ENCODE measurements around the gene YY1.
"Not testable (repeated sequence)": the region's sequence is repeated elsewhere in the genome, so short reads cannot be mapped to it uniquely, and the experiment has no call there.

YY1 gene

DNA sequence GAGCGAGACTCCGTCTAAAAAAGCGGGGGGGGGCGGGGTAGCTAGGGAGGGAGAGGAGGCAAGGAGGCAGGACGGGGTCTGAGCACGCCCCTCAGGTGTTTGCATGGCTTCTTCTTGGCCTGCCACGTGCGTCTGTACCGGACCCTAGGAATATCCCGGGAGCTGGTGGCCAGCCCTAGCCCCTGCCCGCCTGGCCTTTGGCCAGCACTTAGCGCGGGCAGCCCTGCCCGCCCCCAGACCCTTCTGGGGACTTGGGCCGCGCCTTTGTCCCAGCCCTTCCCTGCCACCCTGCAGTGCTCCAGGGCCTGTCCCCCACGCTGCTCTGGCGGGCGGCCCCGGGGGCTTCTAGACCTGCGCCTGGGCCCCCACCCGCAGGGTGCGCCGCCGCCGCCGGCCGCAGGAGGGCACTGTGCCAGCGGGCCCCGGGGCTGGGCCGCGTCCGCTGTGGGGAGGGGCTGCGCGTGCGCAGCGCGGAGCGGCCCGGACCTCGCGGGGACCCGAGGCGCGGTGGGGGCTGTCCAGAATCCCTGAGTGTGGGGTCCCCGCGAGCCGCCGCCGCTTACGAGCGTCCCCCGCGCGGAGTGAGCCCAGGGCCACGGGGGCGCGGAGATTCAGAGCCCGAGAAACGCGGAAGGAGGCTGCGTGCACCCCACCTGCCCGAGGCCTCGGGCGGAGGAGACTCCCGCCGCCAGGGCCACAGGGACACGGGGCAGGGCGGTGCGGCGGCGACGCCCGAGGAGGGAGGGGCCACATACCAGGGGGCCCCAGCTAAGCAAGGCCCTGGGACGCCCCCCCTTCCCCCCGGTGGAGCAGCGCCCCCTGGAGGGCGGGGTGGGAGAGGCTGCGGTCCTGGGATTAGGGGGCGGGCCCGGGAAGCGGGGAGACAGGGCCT, 46.3 kb downstream of the YY1 start:
- peak; percentile 93 for DNase-seq

DNA sequence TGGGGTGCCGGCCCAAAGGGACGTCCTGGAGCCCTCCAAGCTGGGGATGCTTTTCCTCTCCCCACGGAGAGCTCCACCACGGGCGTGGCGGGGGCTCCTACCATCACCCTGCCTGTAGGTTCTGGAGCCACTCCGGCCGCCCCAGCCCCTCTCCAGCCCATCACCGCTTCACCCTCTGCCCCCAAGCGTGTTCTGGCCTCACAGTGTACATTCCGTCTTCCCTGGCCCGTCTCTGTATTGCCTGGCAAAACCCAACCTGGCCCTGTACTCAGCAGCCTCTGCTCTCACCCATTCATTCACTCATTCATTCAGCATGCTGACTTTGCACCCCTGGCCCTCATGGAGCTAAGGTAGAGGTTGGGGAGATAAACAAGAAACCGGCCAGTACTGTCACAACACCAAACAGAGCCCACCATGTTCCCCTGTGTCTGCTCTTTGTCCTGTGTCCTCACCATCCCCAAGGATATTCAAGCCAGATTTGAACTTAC, 47.0 kb downstream of the YY1 start:
- no peak for DNase-seq

DNA sequence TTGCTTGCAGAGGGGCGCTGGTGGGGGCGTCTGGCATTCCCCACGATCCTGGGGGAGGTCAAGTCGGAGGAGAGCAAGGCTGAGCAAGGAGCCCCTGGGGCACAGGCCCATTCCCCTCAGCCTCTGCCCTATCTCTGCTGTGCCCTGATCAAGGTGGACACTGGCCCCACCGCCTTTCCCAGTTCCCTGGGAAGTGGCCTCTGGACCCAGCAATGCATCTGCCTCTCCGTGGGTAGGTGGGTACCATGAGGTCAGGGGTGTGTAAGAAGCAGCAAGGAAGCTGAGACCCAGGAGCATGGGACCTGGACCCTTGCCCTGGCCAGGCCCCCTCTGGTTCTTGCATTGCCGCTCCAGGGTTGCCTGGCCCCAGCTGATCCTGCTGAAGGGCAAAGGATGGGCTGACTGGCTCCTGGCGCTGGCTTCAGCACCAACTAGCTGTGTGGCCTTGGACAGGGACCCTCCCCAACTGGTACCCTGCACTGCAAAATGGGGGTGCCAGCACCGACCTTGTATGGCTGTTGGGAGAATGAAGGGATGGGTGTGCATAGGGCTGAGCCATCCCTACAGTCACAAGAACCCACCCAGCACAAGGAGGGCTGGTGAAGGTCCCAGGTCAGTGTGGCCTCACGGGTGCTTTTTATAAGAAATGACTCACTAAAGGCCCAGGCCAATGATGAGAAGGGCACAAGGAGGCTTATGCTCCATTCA, 47.7 kb downstream of the YY1 start:
- DNase-seq, result no peak

DNA sequence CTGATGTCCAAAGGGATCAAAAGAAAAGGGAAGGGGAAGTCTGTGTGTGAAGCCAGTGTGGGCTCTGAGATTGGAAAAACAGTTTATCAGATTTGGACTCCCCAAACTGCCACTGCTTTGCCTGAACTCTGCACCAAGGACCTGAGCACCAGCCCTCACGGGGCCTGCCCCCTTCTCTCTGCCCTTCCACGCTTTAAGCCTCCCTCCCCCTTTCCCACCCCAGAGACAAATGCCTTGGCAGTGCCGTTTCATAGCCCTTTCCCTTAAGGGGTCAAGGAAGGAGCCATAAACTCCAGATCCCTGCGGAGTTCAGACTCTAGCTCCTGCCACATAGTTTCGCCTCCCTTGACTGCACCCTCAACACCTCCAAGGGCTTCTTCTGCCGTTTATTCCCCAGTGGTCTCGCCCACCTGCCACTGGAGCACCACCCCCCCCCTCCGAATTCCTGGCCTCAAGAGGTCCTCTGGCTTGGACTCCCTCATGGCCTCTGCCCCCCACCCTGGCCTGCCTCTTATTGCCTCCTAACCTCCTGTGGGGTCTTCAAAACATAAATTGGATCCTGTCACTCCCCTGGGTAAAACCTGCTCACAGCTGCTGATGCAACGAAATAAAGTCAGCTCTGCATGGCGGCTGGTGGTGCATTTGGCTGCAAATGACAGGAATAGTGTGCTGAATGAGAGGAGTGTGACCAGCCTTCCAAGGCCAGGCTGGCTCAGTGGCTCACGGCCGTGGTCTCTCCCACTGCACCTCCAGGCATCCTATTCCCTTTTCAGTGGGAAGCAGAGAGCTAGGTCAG, 48.5 kb downstream of the YY1 start:
- no peak for DNase-seq

DNA sequence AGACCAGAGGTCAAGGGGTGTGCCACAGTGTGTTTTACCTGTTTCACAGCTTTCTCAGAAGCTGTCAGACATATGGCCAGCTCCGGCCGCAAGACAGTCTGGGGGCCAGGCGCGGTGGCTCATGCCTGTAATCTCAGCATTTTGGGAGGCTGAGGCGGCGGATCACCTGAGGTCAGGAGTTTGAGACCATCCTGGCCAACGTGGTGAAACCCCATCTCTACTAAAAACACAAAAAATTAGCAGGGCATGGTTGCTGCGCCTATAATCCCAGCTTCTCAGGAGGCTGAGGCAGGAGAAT, 49.0 kb downstream of the YY1 start:
- not testable (repeated sequence) for DNase-seq

DNA sequence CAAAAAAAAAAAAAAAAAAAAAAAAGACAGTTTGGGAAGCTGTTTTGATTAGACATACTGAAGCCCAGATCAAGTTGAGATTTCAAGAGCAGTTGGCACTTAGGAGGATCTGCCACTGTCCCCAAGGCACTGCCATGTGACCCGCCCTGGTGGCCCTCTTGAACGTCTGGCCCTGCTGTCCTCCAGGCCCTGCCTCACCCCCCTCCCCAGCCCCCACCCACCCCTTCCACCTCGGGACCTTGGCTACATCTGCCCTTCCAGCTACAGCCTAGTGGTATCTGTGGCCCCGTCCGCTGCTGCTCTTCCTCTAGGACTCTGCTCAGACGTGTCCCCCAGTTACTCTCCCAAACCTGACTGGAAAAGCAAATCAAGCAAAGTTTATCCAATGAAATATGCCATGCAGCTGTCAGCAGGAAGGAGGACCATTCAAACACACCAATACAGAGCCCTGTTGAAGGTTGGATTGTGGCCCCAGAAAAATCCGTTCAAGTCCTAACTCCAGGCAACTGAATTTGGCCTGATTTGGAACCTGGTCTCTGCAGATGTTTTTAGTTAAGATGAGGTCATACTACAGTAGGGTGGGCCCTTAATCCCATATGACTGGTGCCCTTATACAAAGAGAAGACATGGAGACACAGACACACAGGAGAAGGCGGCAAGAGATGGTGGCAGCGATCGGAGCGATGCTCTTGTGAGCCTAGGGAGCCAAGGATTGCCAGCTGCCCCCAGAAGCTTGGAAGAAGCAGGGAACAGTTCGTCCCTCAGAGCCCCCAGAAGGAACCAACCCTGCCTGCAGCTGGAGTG, 49.6 kb downstream of the YY1 start:
- no peak for DNase-seq

DNA sequence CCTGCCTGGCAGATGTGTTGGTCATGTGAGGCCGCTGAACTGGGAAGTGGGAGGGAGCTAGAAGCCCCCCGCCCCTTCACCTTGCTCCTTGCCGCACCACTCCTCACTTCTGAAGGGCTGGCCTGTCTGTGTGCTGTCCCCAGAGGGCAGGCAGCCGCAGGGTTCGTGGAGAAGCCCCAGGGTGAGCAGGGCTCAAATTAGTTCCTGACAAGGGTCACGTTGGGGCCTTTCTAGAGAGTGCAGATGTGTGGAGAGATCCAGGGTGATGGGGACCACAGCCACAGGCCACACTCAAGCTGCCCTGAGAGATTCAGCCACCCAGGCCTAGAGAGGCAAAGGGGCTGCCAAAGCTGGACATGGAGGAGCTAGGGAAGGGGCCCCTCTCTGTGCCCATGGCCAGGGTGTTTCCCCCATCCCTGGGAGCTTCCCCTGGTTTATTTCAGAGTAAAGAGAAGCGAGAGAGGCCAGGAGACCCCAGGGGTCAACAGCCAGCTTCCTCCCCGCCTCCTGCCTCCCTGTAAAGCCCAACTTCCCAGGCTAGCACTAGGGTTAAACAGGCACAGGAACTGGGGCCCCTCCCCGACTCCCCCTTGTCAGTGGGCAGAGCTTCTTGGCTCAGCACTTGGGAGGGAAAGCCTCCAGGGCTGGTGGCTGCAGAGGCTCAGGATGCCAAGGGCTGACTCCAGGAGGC, 51.1 kb downstream of the YY1 start:
- DNase-seq, result no peak

DNA sequence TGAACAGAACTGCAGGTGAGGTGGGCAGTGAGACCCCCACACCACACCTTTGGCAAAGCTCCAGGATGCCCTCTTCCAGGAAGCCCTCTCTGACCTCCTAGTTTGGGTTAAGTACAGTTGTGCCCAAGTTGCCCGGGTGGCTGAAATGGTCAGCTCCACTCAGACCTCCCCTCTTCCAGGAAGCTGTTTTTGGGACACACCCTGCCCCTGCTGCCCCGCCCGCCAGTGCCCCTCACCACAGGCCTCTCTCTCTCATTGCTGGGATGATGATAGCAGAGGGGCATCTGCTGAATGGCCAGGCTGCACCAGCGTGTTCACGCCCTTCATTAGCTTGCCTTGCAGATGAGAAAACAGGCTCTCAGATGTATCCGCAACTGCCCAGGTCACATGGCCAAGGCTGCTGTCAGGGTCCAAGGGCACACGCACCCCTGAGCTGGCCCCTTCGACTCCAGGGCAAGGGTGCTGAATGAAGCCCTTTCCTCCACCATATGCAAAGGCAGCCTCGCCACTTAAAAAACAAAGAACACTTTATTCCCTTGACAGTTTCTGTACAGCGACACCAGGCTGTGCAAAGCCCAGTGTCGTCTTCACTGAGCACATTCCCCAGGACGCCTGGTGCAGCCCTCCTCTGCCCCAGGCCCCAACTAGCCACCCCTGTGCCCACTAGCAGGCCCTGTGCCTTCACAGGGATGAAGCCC, 51.8 kb downstream of the YY1 start:
- no peak for DNase-seq

DNA sequence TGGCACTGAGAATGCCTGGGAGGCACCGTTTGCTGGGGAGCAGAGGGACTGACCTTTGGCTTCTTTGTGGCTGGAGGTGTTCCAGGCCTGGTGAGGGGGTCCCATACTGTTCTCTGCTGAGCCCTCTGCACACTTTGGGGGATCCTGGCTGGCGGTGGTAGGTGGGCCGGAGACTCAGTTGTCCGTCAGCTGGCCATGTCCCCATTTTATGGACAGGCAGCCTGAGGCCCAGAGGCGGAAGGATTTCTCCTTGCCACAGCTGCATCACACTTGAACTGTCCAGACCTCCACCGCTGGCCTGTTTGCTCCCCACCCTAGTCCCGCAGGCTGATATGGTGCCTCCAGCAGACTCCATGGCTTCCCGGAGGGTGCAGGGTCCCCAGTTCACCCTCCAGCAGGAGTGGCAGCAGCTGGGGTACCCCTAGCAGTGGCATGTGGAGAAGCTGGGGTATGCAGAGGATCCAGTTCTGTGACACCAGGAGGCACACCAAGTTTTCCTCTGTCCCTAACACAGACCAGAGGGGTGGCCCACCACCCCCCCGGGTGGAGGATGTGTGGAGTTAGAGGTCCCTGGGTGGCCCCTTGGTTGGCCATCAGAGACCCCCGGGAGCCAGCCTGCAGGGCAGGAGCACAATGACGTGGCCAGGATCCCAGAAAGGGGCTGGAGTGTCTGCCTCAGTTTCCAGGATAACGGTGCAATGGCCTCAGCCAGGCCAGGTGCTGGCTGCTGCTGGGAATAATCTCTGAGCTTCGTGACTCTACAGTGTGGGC, 52.5 kb downstream of the YY1 start:
- DNase-seq, result no peak

DNA sequence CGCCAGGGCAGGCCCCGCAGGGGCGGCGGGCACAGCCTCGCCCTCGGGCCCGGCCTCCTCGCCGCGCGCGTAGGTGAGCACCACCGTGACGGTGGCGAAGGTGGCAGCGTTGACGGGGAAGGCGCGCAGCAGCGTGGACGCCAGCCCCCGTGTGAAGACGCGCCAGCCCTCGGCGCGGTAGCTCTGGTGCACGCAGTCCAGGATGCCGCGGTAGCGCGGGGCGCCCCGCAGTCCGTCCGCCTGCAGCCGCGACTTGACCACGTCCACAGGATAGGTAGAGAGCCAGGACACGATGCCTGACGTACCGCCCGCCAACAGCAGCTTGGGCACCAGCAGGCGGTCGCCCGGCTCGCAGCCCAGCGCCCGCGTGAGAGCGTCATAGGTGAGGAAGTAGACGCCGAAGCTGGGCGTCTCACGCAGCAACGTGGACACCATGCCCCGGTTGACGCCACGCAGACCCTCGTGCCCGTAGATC, 53.4 kb downstream of the YY1 start:
- no peak for DNase-seq

DNA sequence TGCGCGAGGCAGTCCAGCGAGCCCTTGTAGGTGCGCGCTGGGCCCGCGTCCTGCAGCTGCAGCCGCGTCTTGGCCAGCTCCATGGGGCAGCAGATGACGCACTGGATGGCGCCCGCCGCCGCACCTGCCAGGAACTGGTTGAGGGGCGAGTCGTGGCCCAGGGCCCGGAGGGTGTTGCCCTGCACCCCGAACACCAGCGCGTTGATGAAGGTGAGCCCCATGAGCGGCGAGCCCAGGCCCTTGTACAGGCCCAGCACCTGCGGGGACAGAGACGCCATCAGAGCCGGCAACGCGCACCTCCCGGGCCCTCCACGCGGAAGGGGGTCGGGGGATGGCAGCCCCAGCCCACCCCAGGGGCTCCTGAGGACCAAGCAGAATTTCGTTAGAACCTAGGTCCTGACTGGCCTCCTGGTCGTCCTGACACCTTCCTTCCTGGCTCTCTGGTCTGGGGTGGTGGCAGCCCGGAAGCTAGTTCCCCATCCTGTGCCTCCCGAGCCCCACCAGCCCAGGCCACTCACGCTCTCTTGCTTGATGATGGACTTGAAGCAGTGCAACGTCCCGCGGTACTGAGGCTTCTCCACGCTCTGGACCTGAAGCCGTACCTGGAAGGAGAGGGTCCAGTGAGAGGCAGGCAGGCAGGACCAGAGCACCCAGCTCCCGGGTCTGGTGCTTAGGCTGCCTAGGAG, 54.0 kb downstream of the YY1 start:
- DNase-seq, result no peak

DNA sequence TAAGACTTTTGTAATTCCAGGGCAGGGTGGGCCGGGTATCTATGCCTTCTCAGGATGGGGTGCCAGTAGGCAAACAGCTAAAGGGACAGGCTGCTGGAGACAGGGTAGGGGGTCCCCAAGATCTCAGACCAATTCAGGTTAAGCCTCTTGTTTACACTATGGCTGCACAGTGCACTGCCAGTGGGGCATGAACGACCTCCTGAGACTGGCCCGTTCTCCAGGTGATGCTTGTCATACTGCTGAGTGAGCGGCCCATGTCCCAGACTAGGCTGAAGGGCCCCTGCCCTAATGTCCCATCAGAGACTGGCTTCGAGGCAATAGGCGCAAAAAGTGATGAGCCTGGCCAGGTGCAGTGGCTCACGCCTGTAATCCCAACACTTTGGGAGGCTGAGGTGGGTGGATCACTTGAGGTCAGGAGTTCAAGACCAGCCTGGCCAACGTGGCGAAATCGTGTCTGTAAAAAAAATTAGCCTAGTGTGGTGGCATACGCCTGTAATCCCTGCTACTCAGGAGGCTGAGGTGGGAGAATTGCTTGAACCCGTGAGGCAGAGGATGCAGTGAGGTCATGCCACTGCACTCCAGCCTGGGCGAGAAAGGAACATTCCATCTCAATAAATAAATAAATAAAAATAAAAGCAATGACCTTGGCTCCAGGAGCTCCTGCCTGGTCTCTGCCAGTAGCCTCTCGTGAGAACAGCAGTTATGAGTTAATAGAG, 54.7 kb downstream of the YY1 start:
- no peak for DNase-seq

DNA sequence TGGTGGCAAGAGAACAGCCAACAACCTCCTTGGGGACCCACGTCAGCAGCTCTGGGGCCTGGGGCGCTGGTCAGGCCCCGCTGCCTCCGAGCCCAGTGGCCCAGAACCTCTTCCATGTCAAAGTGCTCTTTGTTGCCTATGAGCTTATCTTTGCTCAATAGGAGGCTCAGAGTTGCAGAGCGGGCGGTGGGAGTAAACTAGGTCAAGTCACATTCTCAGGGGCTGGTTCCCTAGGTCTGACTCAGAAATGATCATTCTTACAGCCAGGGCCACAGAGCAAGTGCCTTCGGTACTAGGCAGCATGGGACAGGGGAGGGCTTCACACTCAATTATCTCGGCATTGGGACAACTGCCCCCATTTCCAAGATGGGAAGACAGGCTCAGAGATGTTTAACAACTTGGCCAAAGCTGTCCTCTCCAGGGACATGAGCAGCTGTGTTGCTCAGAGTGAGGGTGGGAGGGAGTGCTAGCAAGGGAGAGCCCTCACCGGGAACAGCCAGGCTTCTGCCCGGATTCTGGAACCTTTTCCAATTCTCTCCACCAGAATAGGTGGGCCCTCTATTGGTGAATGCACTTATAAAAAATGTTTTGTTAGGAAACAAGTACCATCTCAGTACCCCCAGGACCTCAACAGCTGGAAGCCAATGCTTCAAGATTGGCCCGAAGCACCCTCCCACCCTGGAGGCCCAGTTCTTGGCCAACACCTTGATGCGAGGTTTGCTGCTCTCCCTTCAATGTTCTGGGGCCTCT, 55.4 kb downstream of the YY1 start:
- DNase-seq, result no peak

DNA sequence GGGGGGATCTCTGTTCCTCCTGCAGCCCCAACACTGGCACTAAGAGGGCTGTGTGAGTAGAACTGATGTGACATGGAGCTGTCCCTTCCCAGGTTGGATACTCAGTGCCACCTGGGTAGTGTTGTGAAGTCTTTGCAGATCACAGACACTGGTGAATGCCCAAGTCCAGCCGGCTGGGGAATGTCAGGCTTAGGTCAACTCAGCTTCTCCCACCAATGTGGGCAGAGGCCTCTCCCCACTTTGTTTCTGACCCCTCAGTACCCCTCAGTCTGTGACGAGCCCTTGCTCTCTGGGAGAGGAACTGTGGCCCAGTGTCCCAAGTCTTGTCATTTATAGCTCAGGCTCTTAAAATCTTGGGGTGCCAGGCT, 56.0 kb downstream of the YY1 start:
- no peak for DNase-seq

DNA sequence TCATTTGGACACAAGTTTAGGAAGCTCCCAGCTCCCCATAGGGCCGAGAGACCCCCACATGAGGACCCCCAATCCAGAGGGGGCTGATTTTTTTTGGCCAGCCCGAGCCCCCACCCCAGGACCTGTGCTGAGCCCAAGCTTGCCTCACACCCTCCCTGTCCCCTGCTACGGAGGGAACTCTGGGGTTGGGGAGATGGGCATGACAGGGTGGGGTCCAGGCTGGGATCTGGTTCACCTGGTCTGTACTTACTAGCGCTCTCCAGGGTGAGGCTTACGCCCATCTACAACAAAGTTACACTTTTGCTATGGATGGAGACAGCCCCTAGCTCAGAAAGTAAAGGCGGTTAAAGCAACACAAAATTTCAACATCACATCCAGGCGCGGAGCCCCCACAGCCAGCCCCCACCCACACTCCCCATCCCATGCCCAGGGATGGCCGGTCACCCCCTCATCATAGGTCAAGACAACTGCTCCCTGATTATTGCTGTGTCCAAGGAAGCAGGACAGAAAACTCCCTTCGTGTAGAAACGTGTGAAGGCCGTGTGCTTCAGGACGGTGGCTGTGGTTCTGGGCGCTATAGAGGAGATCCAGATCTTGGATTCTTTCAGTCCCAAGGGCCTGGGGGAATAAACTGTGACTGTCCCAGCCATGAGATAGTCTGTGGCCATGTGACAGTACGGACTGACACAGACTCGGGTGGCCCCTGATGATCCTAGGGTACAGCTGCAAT, 56.6 kb downstream of the YY1 start:
- no peak for DNase-seq

DNA sequence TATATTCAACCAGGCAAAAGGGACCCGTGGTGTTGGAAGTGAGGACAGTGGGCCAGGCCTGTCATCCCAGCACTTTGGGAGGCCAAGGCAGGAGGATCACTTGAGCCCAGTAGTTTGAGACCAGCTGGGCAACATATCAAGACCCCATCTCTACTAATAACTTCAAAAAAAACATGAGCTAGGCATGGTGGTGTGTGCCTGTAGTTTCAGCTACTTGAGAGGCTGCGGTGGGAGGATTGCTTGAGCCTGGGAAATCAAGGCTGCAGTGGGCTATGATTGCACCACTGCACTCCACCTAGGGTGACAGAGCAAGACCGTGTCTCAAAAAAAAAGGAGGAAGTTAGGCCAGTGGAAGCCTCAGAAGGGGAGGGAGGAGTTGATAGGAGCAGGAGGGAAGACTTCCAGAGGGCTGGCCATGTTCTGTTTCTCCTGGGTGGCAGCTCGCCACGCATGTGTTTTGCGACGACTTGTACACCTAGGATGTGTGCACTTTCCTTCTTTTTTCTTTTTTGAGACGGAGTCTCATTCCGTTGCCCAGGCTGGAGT, 57.2 kb downstream of the YY1 start:
- no peak for DNase-seq

DNA sequence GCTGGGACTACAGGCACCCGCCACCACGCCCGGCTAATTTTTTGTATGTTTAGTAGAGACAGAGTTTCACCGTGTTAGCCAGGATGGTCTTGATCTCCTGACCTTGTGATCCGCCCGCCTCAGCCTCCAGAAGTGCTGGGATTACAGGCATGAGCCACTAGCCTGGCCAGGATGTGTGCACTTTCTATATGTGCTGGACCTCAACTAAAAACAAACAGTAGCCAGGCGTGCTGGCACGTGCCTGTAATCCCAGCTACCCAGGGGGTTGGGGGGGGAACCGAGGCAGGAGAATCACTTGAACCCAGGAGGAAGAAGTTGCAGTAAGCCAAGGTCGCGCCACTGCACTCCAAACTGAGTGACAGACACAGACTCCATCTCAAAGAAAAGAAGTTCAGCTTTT, 57.8 kb downstream of the YY1 start:
- not testable (repeated sequence) for DNase-seq
